Testis (tissue), 2 donors: ENCODE results near the gene DIAPH3.

ENCODE experiments used
- CTCF ChIP-seq, 3 experiments: fragments of 450-650 bp in 2 of 3; fragments of 200-600 bp in 1 of 3; sonication (generic) in 1 of 3; IDR thresholded peaks; one replicate each; pipeline ENCODE4 v1.5.1; 2016 to 2019; ENCODE audit warnings: antibody characterized with exemption in 3 of 3, mild to moderate bottlenecking in 2 of 3, moderate library complexity in 1 of 3
- POLR2A ChIP-seq: fragments of 450-650 bp; IDR thresholded peaks from one replicate; pipeline ENCODE4 v1.6.1; 2017; ENCODE audit warnings: antibody characterized with exemption, mild to moderate bottlenecking, moderate library complexity

- TF ChIP-seq CTCF (IDR thresholded peaks at IDR 0.05) (no peak), POLR2A (no peak)
Measured at GRCh38 chr13:60182907-60183306, 19.2 kb upstream of the DIAPH3 start.
